ENCODE results near the gene FMNL2.
A peak's percentile ranks its signal among the peaks of the same experiment; 100 is the strongest.

Gene FMNL2

DNA sequence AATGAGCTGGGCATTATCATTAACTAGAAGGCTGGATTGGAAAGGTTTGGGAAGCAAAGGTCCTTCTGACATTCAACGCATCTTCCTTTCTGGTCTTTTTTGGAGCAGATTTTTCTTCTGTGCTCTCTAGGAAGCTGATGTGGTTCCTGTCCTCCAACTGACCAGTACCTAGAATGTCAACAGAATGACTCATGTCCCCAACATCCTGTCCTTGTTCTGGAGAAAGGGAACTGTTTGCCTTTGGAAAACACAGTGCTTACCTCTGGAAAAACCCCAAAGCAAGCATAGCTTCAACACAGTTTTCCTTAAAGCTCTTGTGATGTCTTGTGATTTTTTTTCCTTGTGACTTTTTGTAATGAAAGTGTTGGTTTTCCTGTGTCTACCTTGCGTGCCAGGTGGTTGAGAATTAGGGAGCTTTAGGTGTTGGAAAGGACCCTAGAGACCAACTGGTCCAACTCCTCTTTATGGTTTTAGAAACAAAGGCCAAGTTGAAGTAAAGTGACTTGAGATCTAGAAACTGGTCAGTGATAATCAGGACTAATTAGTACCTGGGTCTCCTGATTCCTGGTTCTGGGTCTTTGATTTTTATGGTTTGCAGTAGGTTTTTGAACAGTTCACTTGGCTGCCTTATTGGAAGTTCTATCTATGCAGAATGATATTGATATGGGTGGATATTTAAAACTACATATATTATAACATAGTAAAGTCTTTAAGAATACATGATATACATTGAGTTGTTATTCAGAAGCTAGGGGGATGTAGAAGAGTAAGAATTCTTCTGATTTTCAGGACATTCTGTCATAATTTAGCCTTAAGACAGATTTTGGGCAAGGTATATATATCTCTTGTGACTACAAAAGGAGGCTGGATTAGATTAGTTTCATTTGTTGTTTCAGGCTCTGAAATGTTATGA, 70.5 kb downstream of the FMNL2 start:
- no peak for DNase-seq (ENCODE audit: low spot score)

GRCh38 chr2:152406119-152406835, 71.3 kb downstream of the FMNL2 start:
- DNase-seq (ENCODE audit: low spot score) = no peak

- no peak for DNase-seq (ENCODE audit: low spot score)
These were observed 71.8 kb downstream of the FMNL2 start for GRCh38 chr2:152406836-152407161.

DNA sequence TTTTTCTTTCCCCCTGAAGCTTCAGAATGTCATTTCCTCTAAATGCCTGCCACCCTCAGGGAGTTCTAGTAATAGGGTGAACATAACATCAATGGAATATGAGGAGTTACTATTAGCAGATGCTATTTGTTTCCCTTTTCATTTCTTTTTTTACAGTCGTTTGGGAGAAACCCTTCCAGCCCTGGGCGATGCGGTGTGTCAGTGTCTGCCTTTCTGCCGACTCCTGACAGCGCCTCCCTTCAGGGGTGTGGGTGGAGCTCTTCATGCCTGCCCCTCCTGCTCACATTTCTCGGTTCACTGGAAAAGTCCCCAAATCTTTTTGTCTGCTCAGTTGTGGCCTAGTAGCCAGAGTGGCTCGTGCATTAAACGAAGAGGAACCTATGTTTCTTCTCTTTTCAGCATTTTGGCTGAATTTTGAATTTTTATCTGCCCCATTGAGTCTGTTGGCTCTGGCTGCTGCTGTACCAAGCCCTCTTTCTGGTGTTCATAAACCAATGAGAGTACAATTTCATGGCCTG, 72.3 kb downstream of the FMNL2 start:
- peak; percentile 39 for DNase-seq (ENCODE audit: low spot score)

GRCh38 chr2:152407806-152408205, 72.8 kb downstream of the FMNL2 start:
- DNase-seq (ENCODE audit: low spot score) = no peak

- no peak for DNase-seq (ENCODE audit: low spot score)
These were observed 73.3 kb downstream of the FMNL2 start for GRCh38 chr2:152408254-152408653.

DNA sequence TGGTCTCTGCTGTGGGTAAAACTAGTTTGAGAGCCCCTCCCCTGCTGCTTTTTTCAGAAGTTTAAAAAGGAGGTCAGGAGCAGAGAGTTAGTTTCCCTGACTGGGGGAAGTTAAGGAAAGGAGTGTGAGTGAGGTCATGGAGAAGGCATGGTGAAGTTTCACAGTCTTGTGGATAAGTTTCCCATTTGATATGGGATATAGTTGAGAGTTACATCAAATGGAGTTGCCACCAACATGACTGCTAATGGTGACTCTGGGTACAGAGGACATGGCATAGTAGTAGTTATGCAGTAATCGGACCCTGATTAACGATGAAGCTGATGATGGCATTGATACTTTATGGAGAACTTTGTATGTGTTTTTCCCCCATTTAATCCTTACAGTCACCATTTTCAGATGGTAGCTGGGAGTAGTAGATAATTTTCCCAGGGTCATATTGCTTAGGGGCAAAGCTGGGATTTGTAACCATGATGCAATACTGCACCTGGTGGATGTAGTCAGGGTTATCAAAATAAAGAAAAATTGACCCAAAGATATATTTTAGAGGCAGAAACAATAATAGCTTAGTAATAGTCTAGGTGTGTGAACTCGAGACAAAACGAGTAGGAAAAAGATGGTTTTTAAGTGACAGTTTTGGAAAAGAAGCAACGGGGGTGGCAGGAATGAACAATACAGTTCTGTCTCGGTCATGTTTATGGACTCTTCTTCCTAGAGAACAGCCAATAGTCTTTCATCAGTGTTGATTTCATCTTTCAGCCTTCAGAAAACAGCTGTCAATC, 74.6 kb downstream of the FMNL2 start:
- DNase-seq (ENCODE audit: low spot score) = no peak

DNA sequence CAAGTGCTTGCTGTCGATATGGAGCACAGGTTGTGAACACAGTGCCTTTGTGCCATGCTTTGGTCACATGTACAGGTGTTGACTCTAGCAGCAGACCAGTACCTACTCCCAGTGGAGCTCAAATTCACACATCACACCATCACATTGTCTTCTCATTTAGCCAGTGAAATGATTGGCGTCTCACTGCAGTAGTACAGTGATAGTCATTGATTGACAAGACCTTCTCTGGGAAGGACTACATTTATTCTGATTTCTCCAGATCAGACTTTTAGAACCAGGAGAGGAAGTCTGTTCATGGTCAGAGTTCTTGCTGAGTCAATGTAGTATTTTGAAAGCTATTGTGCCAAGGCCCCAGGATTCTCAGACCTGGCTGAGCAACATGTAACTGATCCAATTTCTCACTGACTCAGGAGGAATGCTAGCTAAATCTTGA, 75.2 kb downstream of the FMNL2 start:
- no peak for DNase-seq (ENCODE audit: low spot score)

- no peak for DNase-seq (ENCODE audit: low spot score)
These were observed 76.2 kb downstream of the FMNL2 start for GRCh38 chr2:152411154-152411553.

DNA sequence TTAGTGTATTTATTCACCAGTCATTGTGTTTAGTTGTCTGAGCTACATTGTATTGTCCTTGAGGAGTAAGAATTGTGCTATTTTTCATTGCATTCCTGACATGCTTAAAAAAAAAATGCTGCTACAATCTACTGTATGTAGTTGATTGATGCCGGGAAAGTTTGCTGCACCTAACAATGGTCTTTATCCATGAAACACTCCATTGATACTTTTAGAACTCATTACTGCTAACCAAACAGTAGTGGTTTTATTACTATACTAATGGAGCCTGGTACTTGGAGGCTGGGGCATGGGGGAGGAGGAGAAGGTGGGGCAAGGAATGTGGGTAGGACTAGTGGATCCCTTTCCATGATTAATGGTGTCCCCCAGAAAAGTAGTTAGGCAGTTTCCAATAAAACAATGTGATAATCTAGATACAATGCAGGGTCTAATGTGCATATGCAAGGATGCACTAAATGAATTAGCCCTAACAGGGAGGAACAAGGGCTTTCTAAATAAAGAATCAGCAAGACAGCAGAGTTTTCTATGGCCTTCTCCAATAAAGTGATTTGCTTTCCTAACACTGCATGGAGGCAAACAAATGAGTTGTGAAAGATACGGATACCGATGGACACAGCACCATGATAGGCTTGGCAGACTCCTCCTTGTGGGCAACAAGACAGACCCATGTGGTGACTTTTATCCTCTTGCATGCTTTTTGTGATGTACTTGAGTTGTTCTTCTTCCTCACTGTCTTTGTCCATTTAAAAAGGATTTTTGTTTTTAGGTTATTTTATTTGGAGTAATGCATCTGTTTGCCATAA, 78.5 kb downstream of the FMNL2 start:
- no peak for DNase-seq (ENCODE audit: low spot score)

DNA sequence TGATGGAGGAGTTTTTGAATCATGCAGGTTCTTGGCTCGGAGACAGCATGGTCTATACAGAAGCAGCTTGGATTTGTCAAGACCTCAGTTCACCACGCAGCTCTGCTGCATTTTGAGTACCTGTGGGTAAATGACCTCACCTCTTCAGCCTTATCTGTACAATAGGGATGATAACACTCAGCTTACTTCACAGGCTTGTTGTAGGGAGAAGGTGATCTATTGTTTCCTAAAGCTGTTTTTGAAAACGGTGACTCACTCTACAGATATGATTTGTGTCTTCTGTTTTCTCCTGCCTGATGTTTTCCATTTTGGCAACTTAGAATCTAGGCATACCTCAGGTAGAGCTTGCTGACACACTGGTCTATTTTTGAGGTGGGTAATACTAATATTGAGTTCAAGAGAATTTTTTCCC, 80.3 kb downstream of the FMNL2 start:
- peak; percentile 67 for DNase-seq (ENCODE audit: low spot score)

DNA sequence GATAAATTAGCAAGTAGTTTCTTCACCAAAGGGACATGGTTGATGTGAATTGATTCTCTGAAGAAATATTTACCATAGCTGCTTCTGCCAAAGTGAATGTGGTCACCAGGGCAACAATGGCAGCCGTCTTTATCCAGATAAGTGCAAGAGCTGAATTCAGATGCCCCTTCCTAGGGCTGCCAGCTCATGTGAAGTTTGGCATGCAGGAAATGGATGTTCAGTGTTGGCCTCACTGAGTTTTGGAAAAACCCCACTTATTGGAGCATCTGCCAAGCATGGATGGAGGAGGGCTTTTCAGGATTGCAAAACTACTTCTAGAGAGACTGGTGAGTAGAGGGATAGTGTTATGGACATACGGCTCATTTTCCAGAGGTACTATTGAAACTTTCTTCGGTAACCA, 80.8 kb downstream of the FMNL2 start:
- DNase-seq (ENCODE audit: low spot score) = no peak

DNA sequence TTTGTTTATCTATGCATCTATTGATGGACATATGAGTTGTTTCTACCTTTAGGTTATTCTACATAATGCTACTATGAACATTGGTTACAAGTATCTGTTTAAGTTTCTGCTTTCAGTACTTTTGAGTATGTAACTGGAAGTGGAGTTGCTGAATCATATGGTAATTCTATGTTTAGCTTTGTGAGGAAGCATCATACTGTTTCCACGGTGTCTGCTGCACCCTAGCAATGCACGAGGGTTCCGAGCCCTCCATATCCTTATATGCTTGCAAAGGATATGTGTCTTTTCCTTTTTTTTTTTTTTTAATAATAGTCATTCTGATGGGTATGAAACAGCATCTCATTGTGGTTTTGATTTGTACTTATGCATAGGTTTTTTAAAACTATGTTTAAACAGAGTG, 83.7 kb downstream of the FMNL2 start:
- peak; percentile 45 for DNase-seq (ENCODE audit: low spot score)

DNA sequence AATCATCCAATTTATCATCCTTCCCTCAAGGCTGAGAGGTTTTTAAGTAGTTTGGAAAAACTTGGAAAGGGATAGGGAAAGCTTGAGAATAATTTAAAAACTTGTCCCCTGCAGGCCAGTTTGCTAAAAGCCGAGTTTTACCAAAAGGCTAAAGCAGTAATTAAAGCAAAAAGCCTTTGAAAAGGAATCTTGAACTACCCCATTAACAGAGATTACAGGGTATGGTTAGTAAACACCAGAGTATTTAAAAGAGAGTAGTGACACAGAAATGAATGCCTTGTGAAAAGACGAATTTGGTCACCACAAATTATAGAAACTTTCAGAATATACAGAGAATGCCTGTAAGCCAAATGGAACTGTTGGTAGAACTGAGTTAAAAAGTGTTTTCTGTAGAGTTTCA, 85.0 kb downstream of the FMNL2 start:
- DNase-seq (ENCODE audit: low spot score) = no peak

- peak; percentile 33 for DNase-seq (ENCODE audit: low spot score)
These were observed 85.4 kb downstream of the FMNL2 start for GRCh38 chr2:152420363-152420762.

DNA sequence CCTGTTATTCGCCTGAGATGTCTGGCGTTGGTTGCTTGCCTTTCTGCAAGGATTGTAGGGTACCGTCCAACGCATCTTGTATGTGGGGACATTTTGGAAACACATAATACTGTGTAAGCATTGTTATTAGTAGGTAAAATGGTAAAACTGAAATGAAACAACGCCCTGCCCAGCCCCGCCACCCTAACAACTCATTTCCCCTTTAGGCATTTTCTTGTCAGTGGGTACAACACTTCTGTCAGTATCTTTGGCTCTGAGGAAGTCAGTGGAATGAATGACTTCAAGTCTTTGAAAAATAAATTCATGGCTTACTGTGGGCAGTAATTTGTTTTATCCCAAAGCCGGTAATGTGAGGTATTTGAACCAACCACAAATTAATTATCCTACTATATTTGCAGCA, 86.0 kb downstream of the FMNL2 start:
- no peak for DNase-seq (ENCODE audit: low spot score)

GRCh38 chr2:152421521-152422370, 86.8 kb downstream of the FMNL2 start:
- peak; percentile 72 for DNase-seq (ENCODE audit: low spot score)

DNA sequence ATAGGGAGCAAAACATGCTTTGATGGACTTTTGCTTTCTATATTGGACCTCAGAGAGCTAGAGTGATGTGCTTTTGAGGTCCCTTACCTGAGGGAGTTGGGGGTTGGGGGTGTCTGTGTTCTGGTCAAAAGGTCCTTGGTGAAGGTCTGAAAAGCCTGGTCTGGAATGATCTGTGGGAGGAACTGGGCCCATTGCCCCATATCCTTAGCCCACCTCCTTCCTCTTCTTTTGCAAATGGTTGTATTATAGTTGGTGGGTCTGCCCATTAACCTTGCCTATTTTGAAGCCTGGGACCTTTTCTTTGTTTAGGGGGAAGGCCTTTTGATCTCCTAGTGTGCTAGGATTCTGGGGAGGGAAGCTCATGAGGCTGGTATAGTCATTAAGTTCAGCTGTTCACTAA, 88.7 kb downstream of the FMNL2 start:
- no peak for DNase-seq (ENCODE audit: low spot score)

DNA sequence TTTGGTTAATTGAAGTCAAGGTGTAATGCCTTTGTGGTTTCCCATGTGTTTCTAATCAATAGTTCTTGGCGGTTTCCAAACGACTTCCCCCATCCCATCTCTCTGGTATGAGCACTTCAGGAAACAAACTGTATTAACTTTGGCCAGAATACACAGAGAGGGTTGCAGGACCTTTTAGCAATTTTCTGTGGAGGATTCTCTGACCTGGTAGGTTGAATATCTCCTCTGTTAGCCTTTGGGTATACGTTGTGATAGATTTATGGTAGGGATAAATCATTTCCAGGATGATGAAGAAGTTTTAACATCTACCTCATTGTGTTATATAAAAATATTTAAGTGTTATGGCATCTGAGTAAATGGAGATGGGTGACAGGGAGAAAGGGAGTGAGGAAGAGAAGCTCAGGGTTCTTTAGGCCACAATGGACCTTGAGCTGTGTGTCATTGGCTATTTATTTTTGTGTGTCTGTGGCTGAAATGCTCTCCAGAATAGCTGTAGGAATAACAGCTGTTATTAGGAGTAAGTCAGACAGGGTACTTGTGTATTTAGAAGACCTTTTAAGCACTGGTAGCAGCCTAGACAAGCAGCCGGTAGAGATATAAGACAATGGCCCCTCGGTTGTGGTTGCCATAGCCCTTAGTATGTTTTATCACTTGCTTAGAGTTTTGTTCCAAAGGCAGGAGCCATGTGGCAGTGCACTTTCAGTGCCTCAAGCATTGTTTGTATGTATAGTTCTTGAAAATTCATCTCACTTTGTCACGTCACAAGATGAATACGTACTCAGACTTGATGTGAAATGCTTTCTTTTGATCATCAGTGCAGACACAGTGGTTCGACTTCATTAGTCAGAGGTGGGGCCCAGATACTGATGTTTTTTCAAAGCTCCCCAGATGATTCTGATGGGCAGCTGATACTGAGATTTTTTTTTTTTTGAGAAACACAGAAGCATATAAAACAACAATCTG, 91.1 kb downstream of the FMNL2 start:
- no peak for DNase-seq (ENCODE audit: low spot score)

Data from activated CD4-positive, alpha-beta T cell treated with anti-CD3 and anti-CD28 coated beads, Interleukin-2, Interleukin-4, amounts not matched to agents 100 ng/mL and 50 ng/mL, durations not matched to agents 16 hours and 8 hours (primary cell).